ENCODE results near the gene EYS.

The EYS gene

DNA sequence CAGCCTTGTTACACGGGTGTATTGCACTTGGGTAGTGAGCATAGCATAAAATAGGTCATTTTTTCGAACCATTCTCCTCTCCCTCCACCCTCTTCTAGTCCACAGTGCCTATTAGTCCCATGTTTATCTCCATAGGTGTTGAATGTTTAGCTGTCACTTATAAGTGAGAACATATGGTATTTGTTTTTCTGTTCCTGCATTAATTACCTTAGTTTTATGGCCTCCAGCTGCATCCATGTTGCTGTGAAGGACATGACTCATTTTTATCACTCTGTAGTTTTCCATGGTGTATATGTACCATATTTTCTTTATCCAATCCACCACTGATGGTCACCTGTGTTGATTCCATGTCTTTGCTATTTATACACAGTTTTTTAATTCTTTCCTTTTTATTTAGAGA is 889.5 kb downstream of the EYS start:
- no peak for DNase-seq (ENCODE audit: low read depth)

DNA sequence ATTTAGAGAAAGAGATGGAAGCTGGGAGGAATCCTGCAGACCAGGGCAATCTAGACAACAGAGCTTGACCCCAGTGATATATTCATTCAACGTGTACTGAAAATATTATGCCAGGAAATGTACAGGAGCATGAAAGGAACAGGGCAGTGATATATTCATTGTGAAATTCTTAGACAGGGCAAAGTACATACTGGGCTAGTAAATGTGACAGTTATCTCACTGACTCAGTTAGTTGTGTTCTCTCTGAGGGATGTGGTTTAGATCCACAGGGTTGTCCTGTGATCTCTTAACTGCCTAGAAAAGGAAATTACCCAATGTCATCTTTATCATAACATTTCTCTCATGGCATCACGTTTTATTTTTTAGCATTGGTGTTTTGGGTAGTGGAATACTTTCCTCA is 891.3 kb downstream of the EYS start:
- DNase-seq (ENCODE audit: low read depth) = no peak

DNA sequence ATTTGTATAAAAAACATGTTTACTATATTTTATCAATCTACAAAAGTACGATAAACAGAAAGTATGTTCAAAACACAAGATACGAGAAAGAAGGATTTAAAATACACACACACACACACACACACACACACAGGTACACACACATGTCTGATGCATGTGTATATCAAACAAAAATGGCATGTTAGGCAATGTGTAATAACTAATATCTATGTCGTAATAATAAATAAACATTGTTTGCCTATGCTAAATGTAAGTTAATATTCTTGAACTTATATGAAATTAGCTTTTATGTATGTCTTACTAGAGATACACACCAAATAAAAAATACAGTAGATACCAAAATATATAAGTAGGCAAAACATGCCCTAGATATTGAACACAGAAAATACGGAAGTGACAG is 894.9 kb downstream of the EYS start:
- DNase-seq (ENCODE audit: low read depth) = no peak

DNA sequence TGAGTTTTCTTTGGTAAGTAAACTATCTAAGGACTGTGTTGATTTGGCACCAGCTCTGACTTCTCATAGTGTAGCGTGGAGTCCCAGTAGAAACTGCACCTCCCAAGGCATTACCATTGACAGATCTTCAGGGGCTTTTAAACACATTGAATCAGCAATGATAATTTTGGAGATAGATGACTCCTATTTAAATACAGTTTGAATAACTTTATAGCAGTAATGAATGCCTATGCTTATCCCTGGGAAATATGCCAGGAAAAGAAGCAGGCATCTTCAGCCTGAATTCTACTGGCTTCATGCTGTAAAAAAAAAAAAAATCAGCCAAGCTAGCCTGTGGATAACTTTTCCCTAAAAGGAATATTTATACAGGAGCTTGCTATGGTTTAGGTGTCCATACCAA is 895.9 kb downstream of the EYS start:
- DNase-seq (ENCODE audit: low read depth) = no peak

DNA sequence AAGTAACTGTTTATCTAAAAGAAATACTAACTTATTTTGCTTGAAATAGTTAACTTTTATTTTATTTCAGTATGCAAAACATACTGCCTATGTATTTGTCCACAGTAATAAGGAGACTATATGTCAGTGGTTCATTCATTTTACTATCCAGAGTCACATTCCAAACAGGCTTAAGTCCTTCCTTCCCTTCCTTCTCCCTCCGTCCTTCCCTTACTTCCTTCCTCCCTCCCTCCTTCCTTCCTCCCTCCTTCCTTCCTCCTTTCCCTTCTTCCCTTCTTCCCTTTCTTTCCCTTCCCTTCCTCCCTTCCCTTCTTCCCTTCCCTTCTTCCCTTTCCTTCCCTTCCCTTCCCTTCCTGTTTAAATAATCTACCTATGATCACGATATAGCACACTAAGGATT is 899.2 kb downstream of the EYS start:
- DNase-seq (ENCODE audit: low read depth) = no peak

DNA sequence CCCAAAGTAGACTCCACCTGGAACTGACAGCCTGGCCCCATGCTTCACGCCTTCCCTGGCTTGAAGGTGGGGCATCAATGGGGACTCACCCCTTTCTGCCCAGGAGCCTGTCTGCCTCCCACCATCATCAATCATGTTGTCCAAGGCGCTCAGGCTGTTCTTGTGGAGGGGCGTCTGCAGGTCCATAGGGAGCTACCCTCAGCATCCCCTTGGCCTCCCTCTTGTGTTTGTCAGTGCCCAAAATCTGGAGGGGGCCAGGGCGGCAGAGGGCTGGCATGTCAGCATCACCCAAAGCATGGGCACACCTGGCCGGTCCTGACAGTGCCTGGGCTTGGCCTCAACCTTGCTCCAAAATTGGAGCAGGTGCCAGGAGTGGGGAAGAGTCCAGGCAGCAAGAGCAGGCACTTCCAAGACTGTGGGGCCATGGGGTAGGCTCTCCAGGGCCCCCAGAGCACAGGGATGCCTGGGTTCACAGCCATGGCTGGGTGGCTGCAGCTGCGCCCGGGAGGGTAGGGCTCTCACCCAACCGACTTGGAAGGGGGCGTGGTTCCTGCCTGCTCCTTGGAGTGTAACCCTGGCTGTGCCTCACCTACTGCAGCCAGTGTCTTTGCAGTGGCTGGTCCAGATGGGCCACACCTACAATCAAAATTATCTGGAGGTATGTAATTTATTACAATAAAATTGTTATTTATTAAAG is 903.4 kb downstream of the EYS start:
- DNase-seq (ENCODE audit: low read depth) = no peak

DNA sequence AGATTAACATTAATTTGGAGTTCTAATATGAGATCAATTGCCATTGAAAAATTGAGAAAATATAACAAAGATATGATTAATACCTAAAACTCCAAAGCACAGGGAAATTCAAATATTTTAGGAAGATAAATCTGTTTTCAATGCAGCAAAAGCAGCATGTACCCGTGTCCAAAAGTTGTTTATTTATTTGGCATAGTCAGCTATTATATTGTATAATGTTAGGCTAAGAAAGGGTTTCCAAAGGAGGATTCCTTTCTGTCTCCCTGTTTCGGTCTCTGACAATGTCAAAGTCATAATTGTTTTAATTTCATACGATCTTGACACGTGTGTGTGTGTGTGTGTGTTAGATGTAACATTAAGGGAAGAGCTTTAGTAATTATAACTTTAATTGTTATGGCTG is 914.5 kb downstream of the EYS start:
- DNase-seq (ENCODE audit: low read depth) = no peak

DNA sequence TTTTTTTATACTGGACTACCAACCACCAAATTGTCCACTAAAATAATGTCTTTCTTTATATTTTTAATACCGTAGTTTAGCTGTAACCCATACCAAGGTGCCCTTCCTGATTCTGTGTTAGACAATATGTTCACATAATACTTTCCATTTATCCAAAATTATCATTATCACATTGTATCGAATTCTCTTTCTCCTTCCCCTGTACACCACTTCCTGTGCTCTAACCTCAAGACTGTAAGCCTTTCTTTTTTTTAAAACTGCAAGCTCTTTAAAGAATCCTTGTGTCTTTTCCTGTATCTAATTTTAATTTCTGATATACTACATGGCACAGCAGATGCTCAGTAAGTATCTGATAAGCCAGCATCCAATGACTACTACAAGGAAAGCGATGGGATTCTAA is 917.5 kb downstream of the EYS start:
- no peak for DNase-seq (ENCODE audit: low read depth)

DNA sequence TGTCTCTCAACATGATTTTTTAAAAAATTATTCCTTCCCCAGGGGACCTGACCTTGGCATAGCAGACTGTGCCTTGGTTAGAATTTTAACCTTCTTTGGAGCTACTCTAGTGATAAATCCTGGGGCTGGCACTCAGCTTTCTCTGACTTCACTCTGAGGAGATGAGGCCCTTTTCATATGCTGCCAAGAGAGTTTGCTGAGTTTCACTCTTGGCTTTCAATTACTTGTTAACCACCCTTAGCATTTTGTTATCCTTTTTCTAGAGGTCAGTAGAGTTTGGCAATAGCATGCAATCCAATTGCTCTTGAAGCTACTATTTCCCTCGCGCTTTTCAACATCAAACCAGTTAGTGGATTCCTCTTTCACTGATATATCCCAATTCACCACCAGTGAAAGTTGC is 920.3 kb downstream of the EYS start:
- DNase-seq (ENCODE audit: low read depth) = no peak

DNA sequence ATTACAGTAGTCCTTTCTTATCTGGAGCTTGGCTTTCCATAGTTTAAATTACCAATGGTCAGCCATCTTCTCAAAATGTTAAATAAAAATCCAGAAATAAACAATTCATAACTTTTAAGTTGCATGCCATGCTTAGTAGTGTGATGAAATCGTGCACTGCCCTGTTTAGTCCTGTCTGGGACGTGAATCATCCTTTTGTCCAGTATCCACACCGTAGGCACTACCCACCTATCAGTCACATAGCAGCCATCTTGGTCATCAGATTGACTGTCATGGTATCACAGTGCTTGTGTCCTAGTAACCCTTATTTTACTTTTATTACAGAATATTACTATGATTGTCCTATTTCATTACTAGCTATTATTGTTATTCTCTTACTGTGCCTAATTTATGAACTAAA is 924.1 kb downstream of the EYS start:
- DNase-seq (ENCODE audit: low read depth) = no peak

DNA sequence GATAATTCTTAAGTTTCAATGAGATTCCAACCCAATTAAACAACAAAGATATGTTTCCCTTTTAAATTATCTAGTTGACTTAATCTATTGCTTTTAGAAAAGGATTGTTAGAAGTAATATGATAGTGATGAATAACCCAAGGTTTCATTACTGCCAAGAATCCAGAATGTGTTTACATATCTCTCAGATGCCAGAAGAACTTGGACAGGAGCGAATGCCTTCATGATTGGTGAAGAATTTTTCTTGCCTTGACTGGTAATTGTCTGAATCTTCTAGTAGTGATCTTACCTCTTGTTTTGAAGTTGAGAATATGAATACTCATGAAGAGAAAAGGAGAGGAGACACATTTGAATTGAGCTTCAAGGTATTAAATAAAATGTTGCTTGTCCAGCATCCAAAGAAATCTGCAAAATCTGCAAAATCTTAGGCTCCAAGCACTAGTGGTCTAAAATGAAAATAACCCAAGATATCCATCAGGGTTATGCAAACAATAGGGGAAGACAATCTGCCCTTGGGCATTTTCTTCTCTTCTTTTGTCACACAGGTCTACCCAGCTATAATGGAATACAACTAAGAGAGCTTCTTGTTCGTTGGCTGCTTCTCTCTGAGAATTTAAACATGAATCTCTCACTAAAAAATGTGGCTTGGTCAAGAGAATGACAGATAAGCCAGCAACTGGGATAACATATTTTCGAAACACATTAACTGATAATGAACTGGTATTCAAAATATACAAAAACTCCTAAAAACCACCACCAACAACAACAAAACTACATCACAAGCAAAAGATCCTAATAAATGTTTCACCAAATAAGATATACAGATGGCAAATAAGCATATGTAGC is 928.9 kb downstream of the EYS start:
- no peak for DNase-seq (ENCODE audit: low read depth)

DNA sequence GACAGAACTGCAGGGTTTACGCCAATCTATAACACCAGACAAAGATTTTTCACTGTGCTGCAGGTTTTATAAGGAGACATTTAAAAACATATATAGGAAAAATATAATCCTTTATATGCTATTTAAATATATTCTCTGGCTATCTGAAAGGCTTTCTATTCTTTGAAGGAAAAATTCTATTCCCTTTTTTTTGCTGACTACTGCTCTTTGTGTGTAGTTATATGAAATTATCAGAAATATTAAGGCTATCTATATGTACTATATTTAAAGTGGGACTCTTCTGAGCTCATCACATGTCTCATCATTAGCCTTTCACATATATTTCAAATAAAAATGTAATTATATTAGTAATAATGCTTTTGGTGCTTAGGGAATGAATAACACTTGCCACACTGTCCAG is 930.7 kb downstream of the EYS start:
- no peak for DNase-seq (ENCODE audit: low read depth)

DNA sequence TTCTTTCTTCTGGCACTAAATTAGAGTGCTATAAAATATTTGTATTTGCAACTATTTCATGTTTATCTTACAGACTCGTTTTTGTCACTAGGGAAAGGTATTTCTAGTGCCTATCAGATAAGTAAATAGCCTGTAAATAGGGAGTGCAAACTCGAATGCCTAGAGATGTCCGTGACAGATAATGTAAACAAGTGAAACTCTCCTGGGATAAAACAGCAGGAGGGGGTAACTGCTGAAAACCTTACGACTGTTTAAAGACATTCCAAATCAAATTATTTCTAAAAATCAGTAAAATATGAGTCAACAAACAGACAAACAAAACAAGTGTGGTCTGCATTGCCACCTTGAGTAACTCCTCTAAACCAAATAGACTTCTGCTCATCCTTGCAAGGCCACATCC is 932.1 kb downstream of the EYS start:
- DNase-seq (ENCODE audit: low read depth) = no peak

DNA sequence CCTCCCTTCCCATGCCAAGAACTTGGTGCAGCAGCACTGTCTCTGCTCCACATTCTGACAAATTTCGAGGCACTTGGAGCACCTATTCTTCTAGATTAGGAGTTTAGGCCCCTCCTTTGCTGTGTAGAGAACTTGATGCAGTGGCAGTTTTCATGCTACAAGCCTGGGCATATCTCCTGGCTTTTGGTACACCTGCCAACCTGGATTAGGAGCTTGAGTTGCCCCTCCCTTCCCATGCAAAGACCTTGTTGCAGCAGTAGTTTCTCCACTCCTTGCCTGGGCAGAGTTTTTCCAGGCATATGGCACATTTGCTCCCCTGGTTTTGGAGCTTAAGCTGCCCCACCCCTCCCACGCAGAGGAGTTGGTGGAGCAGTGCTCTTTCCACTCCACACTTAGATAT is 956.1 kb downstream of the EYS start:
- no peak for DNase-seq (ENCODE audit: low read depth)

DNA sequence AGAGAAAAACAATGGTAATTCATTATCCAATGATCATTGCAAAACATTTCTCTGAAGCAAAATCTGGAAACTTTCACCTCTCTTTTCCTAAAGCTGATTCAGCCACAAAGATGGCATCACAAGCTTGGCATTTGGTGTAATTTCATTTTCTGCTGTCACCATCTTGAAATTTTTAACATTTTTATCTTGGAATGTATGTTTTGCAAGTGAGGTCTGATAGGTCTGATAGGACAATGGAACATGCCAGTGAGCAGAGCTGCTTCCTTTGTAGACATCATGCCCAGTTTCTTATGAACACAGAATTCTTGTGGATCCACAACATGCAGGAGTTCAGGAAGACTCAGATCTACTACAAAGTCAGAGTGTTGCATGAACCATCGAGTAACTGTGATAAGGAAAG is 969.6 kb downstream of the EYS start:
- DNase-seq (ENCODE audit: low read depth) = no peak

DNA sequence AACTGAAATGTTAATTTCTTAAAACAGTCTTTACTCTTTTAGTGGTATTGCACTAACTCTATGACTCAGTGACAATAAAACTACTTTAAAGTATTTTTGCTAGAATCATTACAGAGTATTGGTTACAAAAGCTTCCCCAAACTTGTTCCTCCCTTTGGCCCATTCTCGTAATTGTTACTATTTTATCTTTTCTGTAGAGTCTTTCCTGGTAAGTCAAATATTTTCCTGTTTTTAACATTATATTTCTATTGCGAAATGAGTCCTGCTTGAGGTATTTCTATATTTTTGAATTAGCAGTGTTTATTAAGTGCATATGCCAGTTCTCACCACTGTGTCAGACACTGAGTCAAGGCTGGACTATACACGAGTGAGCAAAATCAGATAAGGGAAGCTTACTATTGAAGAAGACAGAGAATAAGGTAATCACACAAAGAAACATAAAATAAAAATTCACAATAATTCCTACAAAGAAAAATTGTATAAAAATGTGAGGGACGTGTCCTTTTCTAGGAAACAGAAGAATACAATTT is 970.5 kb downstream of the EYS start:
- DNase-seq (ENCODE audit: low read depth) = no peak

DNA sequence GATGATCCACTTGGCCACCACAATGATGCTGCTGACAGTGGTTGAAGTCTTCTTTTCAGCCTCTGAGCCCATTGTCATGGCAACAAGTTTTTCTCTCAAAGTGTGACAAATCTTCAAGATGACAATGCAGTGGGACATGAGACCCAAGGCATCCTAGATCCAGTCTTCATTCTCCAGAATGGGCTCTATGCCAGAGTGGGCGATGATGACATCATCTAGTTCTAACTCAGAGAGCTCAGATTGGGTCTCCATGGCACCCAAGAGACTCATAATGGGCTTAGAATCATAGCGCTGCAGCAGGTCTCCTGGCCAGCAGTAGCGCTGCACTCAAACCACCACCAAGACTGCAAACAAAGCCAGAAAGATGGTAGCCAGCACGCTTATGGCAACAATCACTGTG is 973.6 kb downstream of the EYS start:
- no peak for DNase-seq (ENCODE audit: low read depth)

DNA sequence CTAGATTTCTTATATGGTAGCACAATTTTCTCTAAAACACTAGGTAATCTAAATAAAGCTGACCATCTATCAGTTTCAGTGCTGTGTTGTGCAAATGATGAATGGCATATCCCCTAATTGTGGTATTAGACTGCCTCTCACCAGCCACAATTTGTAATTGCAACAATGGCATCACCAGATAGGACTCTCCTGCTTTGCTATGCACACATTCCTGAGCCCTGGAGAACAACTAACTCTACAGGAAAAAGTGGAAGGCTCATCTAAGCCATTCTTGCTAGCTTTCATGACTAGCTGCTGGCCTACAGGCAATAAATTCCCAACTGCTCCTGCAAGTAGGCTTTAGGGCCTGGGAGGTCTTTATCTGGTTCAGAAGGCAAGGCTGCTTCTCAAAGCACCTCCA is 974.1 kb downstream of the EYS start:
- DNase-seq (ENCODE audit: low read depth) = no peak

DNA sequence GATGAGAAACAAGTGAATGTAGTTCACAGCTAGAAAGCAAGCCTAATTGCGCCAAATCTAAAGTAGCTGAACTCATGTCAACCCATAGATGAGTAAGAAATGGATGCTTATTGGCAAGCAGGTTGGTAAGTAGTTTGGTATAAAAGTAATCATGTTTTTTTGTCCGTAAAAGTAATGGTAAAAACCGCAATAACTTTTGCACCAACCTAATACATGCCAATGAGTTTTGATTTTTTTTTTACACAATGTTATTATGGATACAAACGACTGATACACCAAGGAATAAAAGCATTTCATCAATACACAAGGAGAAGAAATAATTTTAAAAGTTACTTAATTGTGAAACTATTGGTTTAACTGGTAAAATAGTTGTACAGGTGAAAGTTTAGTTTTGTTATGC is 977.5 kb downstream of the EYS start:
- no peak for DNase-seq (ENCODE audit: low read depth)

DNA sequence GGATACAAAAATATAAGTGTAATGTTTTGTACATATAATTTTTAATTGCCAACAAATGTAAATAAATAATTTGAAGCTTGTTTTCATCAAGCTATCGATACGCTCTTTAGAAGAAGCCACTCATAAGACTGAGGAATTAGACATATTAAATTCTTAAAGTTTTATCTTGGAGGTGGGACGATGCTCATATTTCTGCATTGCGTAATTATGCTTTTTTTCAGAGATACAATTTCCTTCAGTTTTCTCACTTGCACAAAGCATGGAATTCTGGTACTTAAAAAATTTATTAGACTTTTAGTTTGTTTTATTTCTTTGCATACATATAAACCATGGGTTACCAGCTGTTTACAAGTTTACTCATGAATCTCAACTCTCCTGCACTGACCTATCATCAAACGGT is 980.0 kb downstream of the EYS start:
- no peak for DNase-seq (ENCODE audit: low read depth)

DNA sequence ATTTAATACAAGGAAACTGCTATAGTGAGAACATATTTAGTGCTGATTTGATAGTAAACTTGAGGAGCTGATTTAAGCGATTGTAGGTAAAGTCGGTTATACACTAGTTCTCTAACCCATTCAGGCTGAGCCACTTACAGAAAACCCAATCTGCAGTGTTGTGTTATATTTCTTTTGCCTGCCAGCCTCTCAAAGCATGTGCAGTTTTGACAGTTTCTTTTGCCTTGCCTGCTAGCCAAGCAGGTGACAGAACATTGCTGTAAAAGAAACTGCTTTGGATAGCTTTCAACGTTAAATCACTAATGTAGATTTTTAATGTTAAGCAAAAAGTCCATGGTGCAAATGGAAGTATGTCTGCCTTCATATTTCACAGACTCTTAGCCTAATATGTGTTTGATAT is 982.9 kb downstream of the EYS start:
- no peak for DNase-seq (ENCODE audit: low read depth)

DNA sequence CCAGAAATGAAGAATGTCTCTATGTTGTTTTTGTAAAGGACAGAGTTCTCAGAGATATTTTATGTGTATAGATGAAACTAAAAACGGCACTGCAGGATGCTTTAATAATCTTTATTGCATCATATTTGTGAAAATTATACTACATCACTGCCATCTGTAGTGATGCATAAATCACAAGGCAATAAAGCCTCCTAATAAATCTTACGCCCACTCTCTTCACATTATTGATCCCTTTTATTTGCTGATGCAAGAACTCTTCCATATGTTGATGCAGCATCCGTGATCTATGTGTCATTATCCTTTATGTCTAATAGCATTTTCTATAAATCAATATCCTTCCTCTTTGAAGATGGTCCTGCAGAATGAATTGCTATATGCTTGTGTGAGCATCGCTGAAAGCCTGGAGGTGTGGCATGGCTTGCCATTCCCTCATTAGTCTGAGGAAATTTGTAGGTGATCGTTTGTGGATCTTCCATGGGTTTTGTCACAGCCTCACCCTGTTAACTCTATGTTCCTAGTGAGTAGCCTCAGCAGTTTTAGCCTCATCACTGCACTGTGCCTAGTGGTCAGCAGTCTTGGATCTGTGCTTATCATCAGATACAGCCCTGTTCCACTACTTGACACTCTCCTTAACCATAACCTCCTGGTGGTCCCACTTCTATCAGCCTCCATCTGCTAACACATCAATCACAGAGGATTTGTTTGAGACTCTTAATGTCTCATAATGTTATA is 983.5 kb downstream of the EYS start:
- DNase-seq (ENCODE audit: low read depth) = no peak

DNA sequence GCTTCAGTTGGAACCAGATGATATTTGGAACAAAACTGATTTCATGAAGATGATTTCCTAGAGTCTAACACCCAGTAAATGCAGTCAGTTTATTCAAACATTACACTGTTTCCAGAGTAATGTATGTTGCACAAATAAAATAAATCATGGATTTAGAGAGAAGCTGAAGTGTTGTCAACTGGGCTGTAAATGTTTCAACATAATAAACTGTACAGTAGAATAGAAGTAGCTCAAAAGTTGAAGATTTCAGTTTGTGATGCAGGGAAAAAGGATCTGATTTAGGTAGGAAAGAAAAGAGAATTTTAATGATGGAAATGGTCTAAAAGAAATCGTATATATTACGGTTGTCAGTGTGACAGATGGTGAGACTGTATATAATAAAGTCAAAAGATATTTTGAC is 985.2 kb downstream of the EYS start:
- no peak for DNase-seq (ENCODE audit: low read depth)

Data from activated T-helper 1 cell treated with Interleukin-2 at 50 U/mL for 16 hours (primary cell).